GM23338 (cell line): ENCODE results near the gene NADK.
"Not testable (repeated sequence)": the region's sequence is repeated elsewhere in the genome, so short reads cannot be mapped to it uniquely, and the experiment has no call there.

Experiments
- CREB1 ChIP-seq: fragments of 250-450 bp; sonication (Bioruptor Pico); IDR thresholded peaks from 2 replicates; pipeline ENCODE4 v1.5.0; 2020; ENCODE audit warnings: low read depth, mild to moderate bottlenecking, moderate library complexity
- CTCF ChIP-seq, 2 experiments: fragments of 200-600 bp in 1 of 2; sonication (generic) in 1 of 2; conservative IDR thresholded peaks; 2 replicates each; pipeline versions ENCODE4 v1.5.1 to v1.6.1; 2016 to 2017; ENCODE audit warnings: antibody characterized with exemption in 2 of 2, low read depth in 2 of 2, mild to moderate bottlenecking in 2 of 2, moderate library complexity in 1 of 2
- ETS1 ChIP-seq: IDR thresholded peaks from 2 replicates; pipeline ENCODE4 v1.6.1; 2016; ENCODE audit warnings: antibody characterized with exemption
- EZH2 ChIP-seq: fragments of 200-600 bp; sonication (generic); IDR thresholded peaks from one replicate; pipeline ENCODE4 v1.8.0; 2017; ENCODE audit warnings: antibody characterized with exemption, mild to moderate bottlenecking, low read depth; ENCODE audit not compliant: unreplicated experiment
- EZH2phosphoT487 ChIP-seq: fragments of 200-600 bp; sonication (generic); IDR thresholded peaks from one replicate; pipeline ENCODE4 v1.8.1; 2018; ENCODE audit warnings: antibody characterized with exemption; ENCODE audit not compliant: unreplicated experiment
- JUNB ChIP-seq: IDR thresholded peaks from one replicate; pipeline ENCODE4 v1.6.1; 2016; ENCODE audit warnings: antibody characterized with exemption; ENCODE audit not compliant: unreplicated experiment
- NANOG ChIP-seq: IDR thresholded peaks from 2 replicates; pipeline ENCODE4 v1.6.1; 2016; ENCODE audit warnings: antibody characterized with exemption, borderline replicate concordance
- POLR2AphosphoS5 ChIP-seq: IDR thresholded peaks from 2 replicates; pipeline ENCODE4 v1.6.1; 2016; ENCODE audit warnings: antibody characterized with exemption, low read depth
- REST ChIP-seq: IDR thresholded peaks from one replicate; pipeline ENCODE4 v1.6.1; 2018; ENCODE audit warnings: antibody characterized with exemption; ENCODE audit not compliant: unreplicated experiment
- STAT1 ChIP-seq: IDR thresholded peaks from one replicate; pipeline ENCODE4 v1.6.1; 2016; ENCODE audit warnings: antibody characterized with exemption; ENCODE audit not compliant: unreplicated experiment
- ZNF114 ChIP-seq: fragments of 250-450 bp; sonication (Bioruptor Pico); IDR thresholded peaks from 2 replicates; pipeline ENCODE4 v1.5.0; 2020; ENCODE audit warnings: mild to moderate bottlenecking, moderate library complexity
- ZNF331 ChIP-seq: fragments of 250-450 bp; sonication (Bioruptor Pico); IDR thresholded peaks from 2 replicates; pipeline ENCODE4 v1.5.0; 2020; ENCODE audit warnings: low read depth, mild to moderate bottlenecking, moderate library complexity
- ZNF462 ChIP-seq: fragments of 250-450 bp; sonication (Bioruptor Pico); IDR thresholded peaks from 2 replicates; pipeline ENCODE4 v1.5.0; 2020; ENCODE audit warnings: mild to moderate bottlenecking, moderate library complexity

GRCh38 chr1:1715109-1715883 lies 63.0 kb downstream of the NADK start:
- not testable (repeated sequence) for TF ChIP-seq EZH2phosphoT487; POLR2AphosphoS5; EZH2; REST; CTCF (conservative IDR thresholded peaks at IDR 0.05; ENCODE audit: low read depth in 2 of 2); STAT1; ETS1; CREB1 (CRISPR knock-in tag); NANOG; JUNB; ZNF114; ZNF331; ZNF462 (CRISPR knock-in tag)
